ENCODE results near the gene DNER. TPM values are rescaled to one million over a fixed set of nuclear protein-coding genes. Genes with fewer than 3 reads are reported as not detected.
"Not testable (repeated sequence)": the region's sequence is repeated elsewhere in the genome, so short reads cannot be mapped to it uniquely, and the experiment has no call there.

DNER gene
- 0.14 TPM for total RNA-seq
- long read RNA-seq = 0 reads

- Histone ChIP-seq H3K9me3 (no peaks in the 10 kb centered on the region), H3K36me3 (no peaks in the 10 kb centered on the region), H3K27ac (no peak within 1 kb of the TSS), H3K4me1 (peaks cover 15% of the 10 kb centered on the region), H3K27me3 (peaks cover 60% of the 10 kb centered on the region), H3K4me3 (peak within 1 kb of the TSS; percentile 37)
- no peak for DNase-seq
- ATAC-seq = peak; percentile 66
- no peak for TF ChIP-seq CTCF (IDR thresholded peaks at IDR 0.05)
- intact Hi-C loops (cut with DNase I) = no loop called here
Measured at GRCh38 chr2:229714080-229714735, at the start of gene DNER. Gene DNER, minus strand, starts transcription at chr2:229714555. Its CDS starts 132 bp downstream, at chr2:229714423.

- no peak for TF ChIP-seq CTCF (IDR thresholded peaks at IDR 0.05)
- Histone ChIP-seq H3K27me3 (no peaks in the 10 kb centered on the region), H3K9me3 (no peaks in the 10 kb centered on the region), H3K4me1 (no peaks in the 10 kb centered on the region), H3K4me3 (no peak overlapping the region), H3K27ac (no peak overlapping the region), H3K36me3 (peaks cover 35% of the 10 kb centered on the region)
- intact Hi-C loops (cut with DNase I) = no loop called here
- ATAC-seq (no peak), DNase-seq (no peak)
Measured at GRCh38 chr2:229761663-229762062, 47.3 kb upstream of the DNER start.

- intact Hi-C loops (cut with DNase I); H3K4me1 ChIP-seq; H3K27me3 ChIP-seq; H3K9me3 ChIP-seq; DNase-seq; H3K36me3 ChIP-seq; H3K27ac ChIP-seq; H3K4me3 ChIP-seq; ATAC-seq: not testable (repeated sequence)
Measured at GRCh38 chr2:229757462-229757861, 43.1 kb upstream of the DNER start.

GRCh38 chr2:229752970-229753729, 38.8 kb upstream of the DNER start:
- H3K4me3 ChIP-seq = no peak overlapping the region
- no peaks in the 10 kb centered on the region for H3K4me1 ChIP-seq
- ATAC-seq (peak; percentile 51), DNase-seq (no peak)
- no peaks in the 10 kb centered on the region for H3K9me3 ChIP-seq
- no peaks in the 10 kb centered on the region for H3K36me3 ChIP-seq
- H3K27ac ChIP-seq = no peak overlapping the region
- intact Hi-C loops (cut with DNase I) = no loop called here
- no peak for TF ChIP-seq CTCF (IDR thresholded peaks at IDR 0.05)
- H3K27me3 ChIP-seq = no peaks in the 10 kb centered on the region

- no peaks in the 10 kb centered on the region for H3K36me3 ChIP-seq
- H3K4me1 ChIP-seq = no peaks in the 10 kb centered on the region
- H3K9me3 ChIP-seq = no peaks in the 10 kb centered on the region
- H3K27me3 ChIP-seq = no peaks in the 10 kb centered on the region
- DNase-seq (no peak), ATAC-seq (peak; percentile 36)
- H3K27ac ChIP-seq = no peak overlapping the region
- H3K4me3 ChIP-seq = no peak overlapping the region
- intact Hi-C loops (cut with DNase I) = no loop called here
- TF ChIP-seq CTCF (IDR thresholded peaks at IDR 0.05) = no peak
Measured at GRCh38 chr2:229749779-229750178, 35.4 kb upstream of the DNER start.

- TF ChIP-seq CTCF (IDR thresholded peaks at IDR 0.05) = no peak
- intact Hi-C loops (cut with DNase I) = no loop called here
- Histone ChIP-seq H3K4me1 (no peaks in the 10 kb centered on the region), H3K4me3 (no peak overlapping the region), H3K27ac (no peak overlapping the region), H3K36me3 (no peaks in the 10 kb centered on the region), H3K27me3 (no peaks in the 10 kb centered on the region), H3K9me3 (no peaks in the 10 kb centered on the region)
- DNase-seq = no peak
- ATAC-seq = no peak
Measured at GRCh38 chr2:229748950-229749349, 34.6 kb upstream of the DNER start.

- intact Hi-C loops (cut with DNase I); H3K4me1 ChIP-seq; H3K27ac ChIP-seq: not testable (repeated sequence)
Measured at GRCh38 chr2:229742691-229743090, 28.3 kb upstream of the DNER start.

More at GRCh38 chr2:229742691-229743090, 28.3 kb upstream of the DNER start:
- not testable (repeated sequence) for H3K9me3 ChIP-seq, ATAC-seq, H3K4me3 ChIP-seq, H3K27me3 ChIP-seq, DNase-seq, H3K36me3 ChIP-seq
